ENCODE results near the gene VIPR2. TPM values are rescaled to one million over a fixed set of nuclear protein-coding genes. Genes with fewer than 3 reads are reported as not detected.

Gene VIPR2
- total and polyA plus RNA-seq, 10 donors = 0.41 to 1.4 (median 0.64) TPM

GRCh38 chr7:159015454-159016410 lies 128.9 kb downstream of the VIPR2 start:
- H3K4me3 ChIP-seq = no peak overlapping the region
- TF ChIP-seq CTCF (IDR thresholded peaks at IDR 0.05 in 8 of 11, conservative IDR thresholded peaks at IDR 0.05 in 3 of 11) (no peak), POLR2AphosphoS5 (IDR thresholded peaks at IDR 0.05) (no peak), POLR2A (IDR thresholded peaks at IDR 0.05) (no peak)
- H3K9me3 ChIP-seq = peaks cover 0 to 3% (median 0%) of the 10 kb centered on the region in 8 donors
- no peaks in the 10 kb centered on the region for H3K36me3 ChIP-seq
- intact Hi-C loops (cut with DNase I; ENCODE audit: low total_unique reads) = no loop called here
- peaks cover 0 to 8% (median 0%) of the 10 kb centered on the region in 6 donors for H3K4me1 ChIP-seq
- H3K27me3 ChIP-seq (replicated peaks in 1 of 7) = peaks cover 0 to 3% (median 0%) of the 10 kb centered on the region in 7 donors
- 71 to 77% (median 72%) methylated on average over 24 of the region's 24 CpGs for WGBS, 5 donors
- H3K27ac ChIP-seq = no peak overlapping the region
- no peak for DNase-seq

- TF ChIP-seq CTCF (IDR thresholded peaks at IDR 0.05 in 8 of 11, conservative IDR thresholded peaks at IDR 0.05 in 3 of 11) = no peak
- TF ChIP-seq POLR2AphosphoS5 (IDR thresholded peaks at IDR 0.05) = no peak
- no peak for TF ChIP-seq POLR2A (IDR thresholded peaks at IDR 0.05)
- no peaks in the 10 kb centered on the region for H3K36me3 ChIP-seq
These were observed 129.6 kb downstream of the VIPR2 start for GRCh38 chr7:159015081-159015453.

GRCh38 chr7:159014297-159015062 lies 130.2 kb downstream of the VIPR2 start:
- Histone ChIP-seq H3K9me3 (no peaks in the 10 kb centered on the region), H3K4me1 (peaks cover 0 to 8% (median 0%) of the 10 kb centered on the region in 6 donors), H3K27me3 (replicated peaks in 1 of 7) (peaks cover 0 to 2% (median 0%) of the 10 kb centered on the region in 7 donors), H3K27ac (no peak overlapping the region), H3K4me3 (no peak overlapping the region), H3K36me3 (no peaks in the 10 kb centered on the region)
- no peak for DNase-seq
- no peak for TF ChIP-seq POLR2AphosphoS5 (IDR thresholded peaks at IDR 0.05)
- TF ChIP-seq POLR2A (IDR thresholded peaks at IDR 0.05) = no peak
- TF ChIP-seq CTCF (IDR thresholded peaks at IDR 0.05 in 8 of 11, conservative IDR thresholded peaks at IDR 0.05 in 3 of 11) = no peak
- WGBS, 5 donors = 82 to 94% (median 90%) methylated on average over 20 of the region's 20 CpGs
- intact Hi-C loops (cut with DNase I; ENCODE audit: low total_unique reads) = no loop called here

More at GRCh38 chr7:159015081-159015453, 129.6 kb downstream of the VIPR2 start:
- Histone ChIP-seq H3K4me1 (peaks cover 0 to 8% (median 0%) of the 10 kb centered on the region in 6 donors), H3K27me3 (replicated peaks in 1 of 7) (peaks cover 0 to 3% (median 0%) of the 10 kb centered on the region in 7 donors), H3K9me3 (no peaks in the 10 kb centered on the region), H3K27ac (no peak overlapping the region), H3K4me3 (no peak overlapping the region)
- intact Hi-C loops (cut with DNase I; ENCODE audit: low total_unique reads) = no loop called here
- DNase-seq = no peak
- 70 to 89% (median 87%) methylated on average over 6 of the region's 6 CpGs for WGBS, 5 donors
